ENCODE results near the gene PICK1.

- TF ChIP-seq JUN (IDR thresholded peaks at IDR 0.05; ENCODE audit: borderline replicate concordance, insufficient read depth, insufficient read length, low read depth) (no peak), GATA2 (IDR thresholded peaks at IDR 0.05; ENCODE audit: insufficient read depth, insufficient read length, low read depth, low read length) (no peak), POLR2AphosphoS5 (IDR thresholded peaks at IDR 0.05; ENCODE audit: insufficient read depth, low read depth, low read length) (no peak), CTCF (IDR thresholded peaks at IDR 0.05; ENCODE audit: extremely low read depth in 1 of 2, insufficient read depth in 1 of 2, low read depth in 1 of 2, low read length in 2 of 2) (no peak), MAX (IDR thresholded peaks at IDR 0.05; ENCODE audit: insufficient read depth, insufficient read length) (no peak), EZH2 (IDR thresholded peaks at IDR 0.05; ENCODE audit: borderline replicate concordance, low read depth, low read length, severe bottlenecking) (no peak), POLR2A (IDR thresholded peaks at IDR 0.05; ENCODE audit: low read depth, low read length) (no peak), MYC (IDR thresholded peaks at IDR 0.05; ENCODE audit: low read depth, low read length) (no peak), FOS (IDR thresholded peaks at IDR 0.05; ENCODE audit: borderline replicate concordance, insufficient read depth, low read length) (no peak)
These were observed 31.7 kb upstream of the PICK1 start for GRCh38 chr22:38025514-38025913.
